ENCODE results near the gene CHRNA4. TPM values are rescaled to one million over a fixed set of nuclear protein-coding genes. Genes with fewer than 3 reads are reported as not detected.

Gene CHRNA4
- polyA plus RNA-seq, 1 donor (not counting 4 experiments of a cell fraction or from before 2014, with no cell fraction given): not detected

GRCh38 chr20:63320616-63321147, 40.5 kb downstream of the CHRNA4 start:
- Histone ChIP-seq H3K9me1 (ENCODE audit: control insufficient read depth, extremely low read depth, insufficient read depth, low read length) (no peaks in the 10 kb centered on the region), H3K27ac (ENCODE audit: control insufficient read depth, insufficient read depth, low read length) (no peak overlapping the region), H3K36me3 (ENCODE audit: control insufficient read depth in 2 of 2, extremely low read depth in 1 of 2, insufficient read depth in 2 of 2, low read length in 2 of 2) (no peaks in the 10 kb centered on the region), H3K4me3 (ENCODE audit: control insufficient read depth in 2 of 3, extremely low read depth in 1 of 3, insufficient read depth in 2 of 3, low read depth in 1 of 3, low read length in 3 of 3) (no peak overlapping the region), H3K27me3 (ENCODE audit: control insufficient read depth, extremely low read depth, insufficient read depth, low read length) (peaks cover 22% of the 10 kb centered on the region), H3K4me1 (ENCODE audit: control insufficient read depth, extremely low read depth, insufficient read depth, low read length) (no peaks in the 10 kb centered on the region), H2AFZ (ENCODE audit: control insufficient read depth, low read length) (no peak overlapping the region), H3K79me2 (ENCODE audit: control insufficient read depth, insufficient read depth, low read length) (no peaks in the 10 kb centered on the region), H3K4me2 (ENCODE audit: control insufficient read depth, extremely low read depth, insufficient read depth, low read depth, low read length) (no peak overlapping the region), H4K20me1 (ENCODE audit: control insufficient read depth, extremely low read depth, insufficient read depth, low read length) (no peaks in the 10 kb centered on the region), H3K9ac (ENCODE audit: control insufficient read depth, extremely low read depth, insufficient read depth, low read length) (no peak overlapping the region), H3K9me3 (ENCODE audit: control insufficient read depth, low read depth, low read length) (no peaks in the 10 kb centered on the region)
- TF ChIP-seq CTCF (optimal IDR thresholded peaks at IDR 0.05 in 1 of 3, IDR thresholded peaks at IDR 0.05 in 1 of 3, conservative IDR thresholded peaks at IDR 0.05 in 1 of 3; ENCODE audit: extremely low read depth in 1 of 3, insufficient read depth in 2 of 3, low read length in 3 of 3) (no peak), EZH2 (IDR thresholded peaks at IDR 0.05; ENCODE audit: low read length) (no peak)
- DNase-seq (ENCODE audit: low read depth, low spot score) (no peak), FAIRE-seq (no peak)
- dilution Hi-C loops (cut with MboI; ENCODE audit: extremely low pct_ligation_motif_present, low sequenced_read_pairs): no loop called here

- no peak for TF ChIP-seq EZH2 (IDR thresholded peaks at IDR 0.05; ENCODE audit: low read length)
- TF ChIP-seq CTCF (optimal IDR thresholded peaks at IDR 0.05 in 1 of 3, IDR thresholded peaks at IDR 0.05 in 1 of 3, conservative IDR thresholded peaks at IDR 0.05 in 1 of 3; ENCODE audit: extremely low read depth in 1 of 3, insufficient read depth in 2 of 3, low read length in 3 of 3): no peak
- Histone ChIP-seq H3K27ac (ENCODE audit: control insufficient read depth, insufficient read depth, low read length) (no peak overlapping the region), H3K9me3 (ENCODE audit: control insufficient read depth, low read depth, low read length) (no peaks in the 10 kb centered on the region), H2AFZ (ENCODE audit: control insufficient read depth, low read length) (no peak overlapping the region), H3K4me2 (ENCODE audit: control insufficient read depth, extremely low read depth, insufficient read depth, low read depth, low read length) (no peak overlapping the region), H3K36me3 (ENCODE audit: control insufficient read depth in 2 of 2, extremely low read depth in 1 of 2, insufficient read depth in 2 of 2, low read length in 2 of 2) (no peaks in the 10 kb centered on the region), H3K9me1 (ENCODE audit: control insufficient read depth, extremely low read depth, insufficient read depth, low read length) (no peaks in the 10 kb centered on the region), H3K4me3 (ENCODE audit: control insufficient read depth in 2 of 3, extremely low read depth in 1 of 3, insufficient read depth in 2 of 3, low read depth in 1 of 3, low read length in 3 of 3) (no peak overlapping the region), H3K27me3 (ENCODE audit: control insufficient read depth, extremely low read depth, insufficient read depth, low read length) (peaks cover 22% of the 10 kb centered on the region), H3K9ac (ENCODE audit: control insufficient read depth, extremely low read depth, insufficient read depth, low read length) (no peak overlapping the region), H3K4me1 (ENCODE audit: control insufficient read depth, extremely low read depth, insufficient read depth, low read length) (no peaks in the 10 kb centered on the region), H3K79me2 (ENCODE audit: control insufficient read depth, insufficient read depth, low read length) (no peaks in the 10 kb centered on the region), H4K20me1 (ENCODE audit: control insufficient read depth, extremely low read depth, insufficient read depth, low read length) (no peaks in the 10 kb centered on the region)
- DNase-seq (ENCODE audit: low read depth, low spot score) (no peak), FAIRE-seq (no peak)
- dilution Hi-C loops (cut with MboI; ENCODE audit: extremely low pct_ligation_motif_present, low sequenced_read_pairs): no loop called here
Observed at GRCh38 chr20:63320041-63320511, 41.1 kb downstream of the CHRNA4 start.
